ENCODE results near the gene GNG14. TPM values are rescaled to one million over a fixed set of nuclear protein-coding genes. Genes with fewer than 3 reads are reported as not detected.
"Not testable (repeated sequence)": the region's sequence is repeated elsewhere in the genome, so short reads cannot be mapped to it uniquely, and the experiment has no call there.

The GNG14 gene
- total RNA-seq, 1 donor from 2014 or later: not detected

- peak; percentile 100 for DNase-seq (ENCODE audit: low read depth)
Measured at GRCh38 chr19:12722566-12723380, 35.0 kb downstream of the GNG14 start.

GRCh38 chr19:12723381-12723640, 35.5 kb downstream of the GNG14 start:
- DNase-seq (ENCODE audit: low read depth): no peak

GRCh38 chr19:12723641-12724426, 36.0 kb downstream of the GNG14 start, which contains the start of gene TNPO2:
Gene TNPO2, minus strand, starts transcription at chr19:12723932. Its CDS starts 2,955 bp downstream, at chr19:12720977.
- peak; percentile 72 for DNase-seq (ENCODE audit: low read depth)

DNA sequence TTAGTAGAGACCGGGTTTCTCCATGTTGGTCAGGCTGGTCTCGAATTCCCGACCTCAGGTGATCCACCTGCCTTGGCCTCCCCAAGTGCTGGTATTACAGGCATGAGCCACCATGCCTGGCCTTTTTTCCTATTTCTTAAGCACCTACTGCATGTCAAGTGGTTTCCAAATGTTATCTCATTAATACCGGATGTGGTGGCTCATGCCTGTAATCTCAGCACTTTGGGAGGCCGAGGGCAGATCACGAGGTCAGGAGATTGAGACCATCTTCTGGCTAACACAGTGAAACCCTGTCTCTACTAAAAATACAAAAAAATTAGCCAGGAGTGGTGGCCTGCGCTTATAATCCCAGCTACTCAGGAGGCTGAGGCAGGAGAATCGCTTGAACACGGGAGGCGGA, 37.8 kb downstream of the GNG14 start:
- not testable (repeated sequence) for DNase-seq (ENCODE audit: low read depth)

DNA sequence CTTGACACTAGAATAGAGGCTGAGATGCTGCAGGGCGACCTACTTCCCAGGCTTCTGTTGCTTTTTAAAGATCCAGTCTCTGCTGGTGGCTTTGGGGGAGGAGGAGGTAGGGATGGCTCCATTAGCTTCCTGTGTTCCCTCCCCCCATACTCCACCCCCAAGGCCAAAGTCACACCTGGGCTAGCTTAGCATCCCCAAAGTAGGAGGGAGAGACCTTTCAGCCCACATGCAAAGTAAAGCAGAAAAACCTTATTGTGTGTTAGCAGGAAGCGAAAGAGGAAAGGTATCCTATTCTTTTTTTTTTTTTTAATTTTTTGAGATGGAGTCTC, 39.2 kb downstream of the GNG14 start:
- DNase-seq (ENCODE audit: low read depth): no peak

GRCh38 chr19:12727745-12728433, 40.1 kb downstream of the GNG14 start:
- no peak for DNase-seq (ENCODE audit: low read depth)

DNA sequence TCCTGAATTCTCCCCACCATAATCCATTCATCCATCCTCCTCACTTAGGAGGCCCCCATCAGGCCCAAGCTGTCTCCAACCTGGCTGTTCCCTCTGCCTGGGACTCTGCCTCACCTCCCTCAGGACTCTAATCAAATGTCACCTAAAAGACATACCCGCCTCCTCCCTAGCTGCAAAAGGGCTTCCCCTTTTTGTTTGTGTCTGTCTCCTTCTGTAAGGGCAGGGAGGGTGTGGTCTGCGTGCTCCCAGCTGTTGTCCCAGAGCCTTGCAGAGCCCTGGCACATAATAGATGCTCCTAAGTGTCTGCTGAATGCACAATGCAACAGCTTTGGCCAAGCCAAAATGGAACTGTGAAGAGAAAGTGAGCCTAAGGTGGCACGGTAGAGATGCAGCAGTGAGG, 42.3 kb downstream of the GNG14 start:
- DNase-seq (ENCODE audit: low read depth): no peak

DNA sequence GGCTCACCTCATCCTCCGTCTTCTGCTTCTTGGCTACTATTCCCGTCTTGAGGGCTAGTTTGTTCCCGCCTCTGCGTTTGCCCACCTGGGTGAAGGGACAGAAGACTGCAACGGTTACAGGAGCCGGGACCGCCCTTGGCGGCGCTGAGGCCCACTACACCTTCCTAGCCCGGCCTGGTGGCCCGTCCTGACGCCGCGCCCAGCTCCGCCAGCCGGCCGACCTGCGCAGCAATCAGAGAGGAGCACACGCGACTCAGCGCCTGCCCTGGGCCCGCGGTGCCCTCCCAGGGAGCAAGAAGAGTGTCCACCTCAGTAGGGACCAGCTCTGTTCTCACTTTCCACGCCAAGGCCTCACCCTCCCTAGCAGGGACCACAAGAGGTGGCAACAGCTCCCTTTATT, 43.5 kb downstream of the GNG14 start:
- no peak for DNase-seq (ENCODE audit: low read depth)

- DNase-seq (ENCODE audit: low read depth): peak; percentile 69
Measured at GRCh38 chr19:12733369-12734214, 45.8 kb downstream of the GNG14 start.

DNA sequence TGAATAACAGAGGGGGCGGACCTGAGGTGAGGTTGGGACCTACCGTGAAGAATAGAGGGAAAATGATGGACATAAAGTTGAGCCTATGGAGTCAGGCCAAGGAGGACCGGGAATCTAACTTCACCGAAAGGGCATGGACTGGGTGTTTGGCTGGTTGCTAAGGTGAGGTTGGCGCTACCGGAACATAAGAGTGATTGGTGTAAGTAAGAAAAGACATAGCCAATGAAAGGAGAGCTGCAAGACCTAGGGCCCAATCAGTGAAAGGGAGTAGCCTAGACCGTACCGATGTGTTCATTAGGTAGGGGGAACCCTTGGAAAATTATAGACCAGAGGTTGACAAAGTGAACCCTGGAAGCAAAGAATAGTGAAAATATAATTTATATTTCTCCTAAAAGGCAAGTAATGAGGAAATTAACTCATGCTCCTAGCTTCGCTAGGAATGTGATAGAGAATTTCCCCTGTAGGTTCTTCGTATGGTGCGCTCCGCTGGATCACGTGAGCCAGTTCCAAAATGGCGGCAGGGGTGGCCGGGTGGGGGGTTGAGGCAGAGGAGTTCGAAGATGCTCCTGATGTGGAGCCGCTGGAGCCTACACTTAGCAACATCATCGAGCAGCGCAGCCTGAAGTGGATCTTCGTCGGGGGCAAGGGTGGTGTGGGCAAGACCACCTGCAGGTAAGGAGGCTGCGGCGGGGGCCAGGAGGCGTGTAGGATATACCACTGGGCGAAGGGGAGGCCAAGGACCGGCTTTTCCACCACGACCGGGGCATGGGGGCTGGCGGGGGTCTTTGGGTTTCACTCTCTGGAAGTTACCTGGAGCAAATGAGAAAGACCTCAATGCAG, 49.4 kb downstream of the GNG14 start, which contains the start of gene GET3:
Gene GET3, plus strand, starts transcription at position 503 of the 840 bp plus-strand sequence. Its CDS starts 9 bp downstream, at position 512.
- DNase-seq (ENCODE audit: low read depth): peak; percentile 99

DNA sequence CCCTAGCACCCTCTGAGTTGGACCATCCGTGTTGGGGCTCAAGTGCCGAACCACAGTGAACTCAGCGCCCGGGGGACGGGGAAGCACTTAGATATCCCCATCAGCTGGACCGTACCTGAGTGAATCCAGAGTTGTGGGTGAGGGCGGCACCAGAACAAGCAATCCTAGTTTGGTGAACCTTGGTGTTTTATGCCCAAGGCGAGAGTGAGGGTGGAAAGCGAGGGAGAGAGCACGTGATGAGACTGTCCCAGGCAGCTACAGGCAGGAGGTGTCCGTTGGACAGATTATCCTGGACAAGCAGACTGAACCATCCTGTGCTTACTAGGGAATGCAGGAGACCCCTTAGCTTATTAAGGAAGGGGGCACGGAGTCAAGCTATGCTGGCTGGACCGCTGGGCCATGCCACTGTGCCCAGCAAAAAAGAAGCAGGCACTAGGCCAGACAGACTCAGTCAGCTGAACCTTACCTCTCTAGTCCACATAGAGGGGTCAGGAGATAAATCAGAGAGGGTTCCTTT, 50.1 kb downstream of the GNG14 start:
- DNase-seq (ENCODE audit: low read depth): no peak

Other genes with a start within 250 kb of the GNG14 start
- gene ZNF443, start 247.0 kb upstream of the GNG14 start, total RNA-seq: 1.9 and 2.3 TPM in 2 replicates
- gene ZNF709, start 203.2 kb upstream of the GNG14 start, total RNA-seq: 3.2 and 4.4 TPM in 2 replicates
- 5.8 and 6.0 TPM in 2 replicates for gene ZNF564, start 136.5 kb upstream of the GNG14 start, total RNA-seq
- gene ZNF490, start 77.2 kb upstream of the GNG14 start, total RNA-seq: 5.8 and 8.6 TPM in 2 replicates
- gene ZNF791, start 77.1 kb upstream of the GNG14 start, total RNA-seq: 12.5 and 13.6 TPM in 2 replicates
- gene MAN2B1, start 21.3 kb upstream of the GNG14 start, total RNA-seq: 50.7 and 52.0 TPM in 2 replicates
- gene WDR83, start 21.2 kb upstream of the GNG14 start, total RNA-seq: 10.2 and 10.5 TPM in 2 replicates
- gene DHPS, start 6.1 kb upstream of the GNG14 start, total RNA-seq: 72.5 and 97.1 TPM in 2 replicates
- gene FBXW9, start 8.6 kb downstream of the GNG14 start, total RNA-seq: 11.9 and 12.2 TPM in 2 replicates
- gene TNPO2, start 35.9 kb downstream of the GNG14 start, total RNA-seq: 45.6 and 51.3 TPM in 2 replicates
- gene TRIR, start 46.7 kb downstream of the GNG14 start, total RNA-seq: 200 and 262 TPM in 2 replicates
- gene GET3, start 49.5 kb downstream of the GNG14 start, total RNA-seq: 73.1 and 96.8 TPM in 2 replicates
- gene BEST2, start 63.8 kb downstream of the GNG14 start, total RNA-seq: 0.05 and 0.24 TPM in 2 replicates
- 39.6 and 49.9 TPM in 2 replicates for gene HOOK2, start 87.6 kb downstream of the GNG14 start, total RNA-seq
- 84.4 and 96.5 TPM in 2 replicates for gene JUNB, start 103.5 kb downstream of the GNG14 start, total RNA-seq
- 109 and 130 TPM in 2 replicates for gene PRDX2, start 113.8 kb downstream of the GNG14 start, total RNA-seq
- not detected in 2 replicates for gene THSD8, start 114.1 kb downstream of the GNG14 start, total RNA-seq
- gene RNASEH2A, start 118.6 kb downstream of the GNG14 start, total RNA-seq: 3.5 and 4.3 TPM in 2 replicates
- gene RTBDN, start 146.6 kb downstream of the GNG14 start, total RNA-seq: not detected in 2 replicates
- gene MAST1, start 150.5 kb downstream of the GNG14 start, total RNA-seq: 0.42 TPM in 1 of 2 replicates, not detected in the other
- 21.3 and 22.3 TPM in 2 replicates for gene DNASE2, start 193.5 kb downstream of the GNG14 start, total RNA-seq
- gene KLF1, start 199.2 kb downstream of the GNG14 start, total RNA-seq: not detected in 2 replicates
- gene GCDH, start 203.2 kb downstream of the GNG14 start, total RNA-seq: 32.8 and 42.3 TPM in 2 replicates
- gene SYCE2, start 231.3 kb downstream of the GNG14 start, total RNA-seq: 0.16 TPM in 1 of 2 replicates, not detected in the other
- 47.8 and 55.7 TPM in 2 replicates for gene FARSA, start 245.7 kb downstream of the GNG14 start, total RNA-seq